ENCODE results near the gene TNFSF11. TPM values are rescaled to one million over a fixed set of nuclear protein-coding genes. Genes with fewer than 3 reads are reported as not detected.

TNFSF11 gene
- total RNA-seq, 1 experiment from 2014 or later: 3.5 TPM

DNA sequence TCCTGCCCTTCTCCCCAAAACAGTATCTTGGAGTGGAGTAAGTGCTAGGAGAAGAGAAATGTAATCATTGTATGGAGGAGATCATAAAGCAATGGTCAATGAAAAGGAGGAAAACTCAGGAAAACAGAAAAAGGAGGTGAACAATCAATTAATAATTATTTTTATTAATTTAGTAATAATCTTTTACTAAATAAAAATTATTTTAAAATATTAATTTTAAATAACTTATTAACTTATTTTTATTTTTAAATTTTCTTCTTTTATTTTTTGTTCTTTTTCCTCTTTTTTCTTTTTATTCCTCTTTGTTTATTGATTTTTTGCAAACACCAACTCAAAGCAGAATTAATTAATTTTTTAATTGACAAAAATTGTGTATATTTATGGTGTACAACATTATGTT is 80.3 kb downstream of the TNFSF11 start:
- Histone ChIP-seq H3K27ac (ENCODE audit: insufficient read length, low read depth, low read length) (no peak overlapping the region), H3K14ac (ENCODE audit: insufficient read depth, low read length) (no peak overlapping the region), H2AFZ (ENCODE audit: low read length) (no peak overlapping the region), H3K79me1 (ENCODE audit: insufficient read depth, low read depth, low read length, poor library complexity, severe bottlenecking) (no peaks in the 10 kb centered on the region), H2BK20ac (ENCODE audit: low read depth, low read length, poor library complexity, severe bottlenecking) (no peak overlapping the region), H2AK5ac (ENCODE audit: insufficient read length, low read length) (no peak overlapping the region), H4K8ac (replicated peaks; ENCODE audit: insufficient read length, low read depth, low read length) (no peak overlapping the region), H3K4ac (ENCODE audit: low read depth, low read length) (no peak overlapping the region), H3K4me1 (ENCODE audit: insufficient read depth, low read length) (peaks cover 9% of the 10 kb centered on the region), H2BK12ac (ENCODE audit: insufficient read length, low read depth, low read length) (no peak overlapping the region), H3K4me2 (ENCODE audit: insufficient read depth, insufficient read length, low read length) (no peak overlapping the region), H3K9ac (ENCODE audit: extremely low read depth, insufficient read length, low read length) (no peak overlapping the region), H3K23ac (ENCODE audit: insufficient read length, low read depth, low read length) (no peak overlapping the region), H3K27me3 (ENCODE audit: insufficient read depth, low read length) (no peaks in the 10 kb centered on the region), H2BK120ac (ENCODE audit: low read depth, low read length, poor library complexity, severe bottlenecking) (no peak overlapping the region), H3T11ph (ENCODE audit: low read length) (no peak overlapping the region), H2BK15ac (ENCODE audit: low read depth, low read length) (no peak overlapping the region), H3K56ac (ENCODE audit: insufficient read length, low read depth, low read length) (no peak overlapping the region), H3K23me2 (ENCODE audit: insufficient read length, low read depth, low read length, poor library complexity, severe bottlenecking) (no peaks in the 10 kb centered on the region), H2BK5ac (ENCODE audit: insufficient read length, low read length) (no peak overlapping the region), H3K9me3 (ENCODE audit: control insufficient read depth, low read depth, low read length) (no peaks in the 10 kb centered on the region), H4K91ac (ENCODE audit: insufficient read length, low read depth, low read length) (no peak overlapping the region), H3K79me2 (ENCODE audit: insufficient read depth, low read length) (no peaks in the 10 kb centered on the region), H4K5ac (ENCODE audit: insufficient read length, low read depth, low read length) (no peak overlapping the region), H3K18ac (ENCODE audit: insufficient read length, low read depth, low read length) (no peak overlapping the region), H4K20me1 (ENCODE audit: control insufficient read depth, insufficient read depth, insufficient read length) (no peaks in the 10 kb centered on the region)
- TF ChIP-seq, protein P1, sequence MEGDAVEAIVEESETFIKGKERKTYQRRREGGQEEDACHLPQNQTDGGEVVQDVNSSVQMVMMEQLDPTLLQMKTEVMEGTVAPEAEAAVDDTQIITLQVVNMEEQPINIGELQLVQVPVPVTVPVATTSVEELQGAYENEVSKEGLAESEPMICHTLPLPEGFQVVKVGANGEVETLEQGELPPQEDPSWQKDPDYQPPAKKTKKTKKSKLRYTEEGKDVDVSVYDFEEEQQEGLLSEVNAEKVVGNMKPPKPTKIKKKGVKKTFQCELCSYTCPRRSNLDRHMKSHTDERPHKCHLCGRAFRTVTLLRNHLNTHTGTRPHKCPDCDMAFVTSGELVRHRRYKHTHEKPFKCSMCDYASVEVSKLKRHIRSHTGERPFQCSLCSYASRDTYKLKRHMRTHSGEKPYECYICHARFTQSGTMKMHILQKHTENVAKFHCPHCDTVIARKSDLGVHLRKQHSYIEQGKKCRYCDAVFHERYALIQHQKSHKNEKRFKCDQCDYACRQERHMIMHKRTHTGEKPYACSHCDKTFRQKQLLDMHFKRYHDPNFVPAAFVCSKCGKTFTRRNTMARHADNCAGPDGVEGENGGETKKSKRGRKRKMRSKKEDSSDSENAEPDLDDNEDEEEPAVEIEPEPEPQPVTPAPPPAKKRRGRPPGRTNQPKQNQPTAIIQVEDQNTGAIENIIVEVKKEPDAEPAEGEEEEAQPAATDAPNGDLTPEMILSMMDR (conservative IDR thresholded peaks at IDR 0.05): no peak
- Mint-ChIP-seq H3K4me3 (no peak overlapping the region), H3K27me3 (ENCODE audit: low read depth) (no peaks in the 10 kb centered on the region), H3K27ac (no peak overlapping the region), H3K36me3 (ENCODE audit: insufficient read depth in 1 of 3, low read depth in 3 of 3) (no peaks in the 10 kb centered on the region), H3K9me3 (no peaks in the 10 kb centered on the region), H3K4me1 (peaks cover 20 to 29% of the 10 kb centered on the region in 2 experiments)
- DNase-seq: no peak
